Neural progenitor cell (in vitro differentiated cells): ENCODE results near the gene ZSCAN21.

Experiments
- EZH2 ChIP-seq: fragments of 200-600 bp; sonication (generic); IDR thresholded peaks from 2 replicates; pipeline ENCODE4 v1.6.1; 2017; ENCODE audit warnings: antibody characterized with exemption, mild to moderate bottlenecking, moderate library complexity
- TF ChIP-seq, protein P1 (sequence below): fragments of 200-600 bp; sonication (generic); IDR thresholded peaks from 2 replicates; pipeline ENCODE4 v1.5.1; 2017; ENCODE audit warnings: antibody characterized with exemption, mild to moderate bottlenecking

GRCh38 chr7:100013328-100013676 lies 36.3 kb upstream of the ZSCAN21 start:
- TF ChIP-seq EZH2, result no peak
- TF ChIP-seq, protein P1, sequence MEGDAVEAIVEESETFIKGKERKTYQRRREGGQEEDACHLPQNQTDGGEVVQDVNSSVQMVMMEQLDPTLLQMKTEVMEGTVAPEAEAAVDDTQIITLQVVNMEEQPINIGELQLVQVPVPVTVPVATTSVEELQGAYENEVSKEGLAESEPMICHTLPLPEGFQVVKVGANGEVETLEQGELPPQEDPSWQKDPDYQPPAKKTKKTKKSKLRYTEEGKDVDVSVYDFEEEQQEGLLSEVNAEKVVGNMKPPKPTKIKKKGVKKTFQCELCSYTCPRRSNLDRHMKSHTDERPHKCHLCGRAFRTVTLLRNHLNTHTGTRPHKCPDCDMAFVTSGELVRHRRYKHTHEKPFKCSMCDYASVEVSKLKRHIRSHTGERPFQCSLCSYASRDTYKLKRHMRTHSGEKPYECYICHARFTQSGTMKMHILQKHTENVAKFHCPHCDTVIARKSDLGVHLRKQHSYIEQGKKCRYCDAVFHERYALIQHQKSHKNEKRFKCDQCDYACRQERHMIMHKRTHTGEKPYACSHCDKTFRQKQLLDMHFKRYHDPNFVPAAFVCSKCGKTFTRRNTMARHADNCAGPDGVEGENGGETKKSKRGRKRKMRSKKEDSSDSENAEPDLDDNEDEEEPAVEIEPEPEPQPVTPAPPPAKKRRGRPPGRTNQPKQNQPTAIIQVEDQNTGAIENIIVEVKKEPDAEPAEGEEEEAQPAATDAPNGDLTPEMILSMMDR, result no peak
